DMS 273 treated with DMSO at 0.1 percent for 48 hours (cell line): ENCODE results near the gene TOP1.
"Not testable (repeated sequence)": the region's sequence is repeated elsewhere in the genome, so short reads cannot be mapped to it uniquely, and the experiment has no call there.

Experiments
- DNase-seq: peaks from one replicate; lab custom pipeline; 2025; lab: John Stamatoyannopoulos, UW

TOP1 gene

GRCh38 chr20:41132388-41132775 is 103.8 kb downstream of the TOP1 start:
- not testable (repeated sequence) for DNase-seq

- DNase-seq: no peak
These were observed 105.2 kb downstream of the TOP1 start for GRCh38 chr20:41133709-41134361.

GRCh38 chr20:41134362-41135186 is 106.0 kb downstream of the TOP1 start:
- no peak for DNase-seq

DNA sequence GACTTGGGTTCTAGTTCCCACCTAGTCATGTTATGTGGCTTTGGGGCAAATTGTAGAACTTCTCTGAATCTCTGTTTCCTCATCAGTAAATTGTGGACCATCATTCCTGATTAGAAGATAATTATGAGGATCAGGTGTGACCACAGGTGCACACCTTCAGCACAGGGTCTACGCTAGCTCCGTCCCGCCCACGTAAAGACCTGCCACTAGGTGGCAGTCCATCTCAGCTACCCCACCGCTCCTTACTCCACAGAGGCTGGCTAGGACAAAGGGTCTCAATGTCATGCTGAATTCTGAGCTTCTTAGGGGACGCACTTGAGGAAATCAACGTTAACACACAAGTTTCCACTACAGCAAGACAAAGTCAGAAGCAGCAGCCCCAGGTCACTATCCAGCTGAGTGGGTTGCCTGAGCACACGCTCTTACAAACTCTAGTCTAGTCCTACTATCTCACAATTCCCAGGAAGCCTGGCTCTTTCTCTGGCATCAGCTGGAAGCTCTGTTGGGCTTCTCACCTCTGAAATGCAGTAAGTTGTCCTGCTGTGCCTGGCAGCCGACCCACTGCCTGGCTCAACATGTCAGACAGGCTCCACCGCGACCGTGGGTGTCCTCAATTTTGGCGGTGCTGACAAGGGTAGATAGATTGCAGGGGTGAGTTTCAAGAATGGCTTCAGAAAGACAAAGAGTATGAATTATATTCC is 106.7 kb downstream of the TOP1 start:
- DNase-seq: no peak

GRCh38 chr20:41135888-41136679 is 107.5 kb downstream of the TOP1 start:
- no peak for DNase-seq

DNA sequence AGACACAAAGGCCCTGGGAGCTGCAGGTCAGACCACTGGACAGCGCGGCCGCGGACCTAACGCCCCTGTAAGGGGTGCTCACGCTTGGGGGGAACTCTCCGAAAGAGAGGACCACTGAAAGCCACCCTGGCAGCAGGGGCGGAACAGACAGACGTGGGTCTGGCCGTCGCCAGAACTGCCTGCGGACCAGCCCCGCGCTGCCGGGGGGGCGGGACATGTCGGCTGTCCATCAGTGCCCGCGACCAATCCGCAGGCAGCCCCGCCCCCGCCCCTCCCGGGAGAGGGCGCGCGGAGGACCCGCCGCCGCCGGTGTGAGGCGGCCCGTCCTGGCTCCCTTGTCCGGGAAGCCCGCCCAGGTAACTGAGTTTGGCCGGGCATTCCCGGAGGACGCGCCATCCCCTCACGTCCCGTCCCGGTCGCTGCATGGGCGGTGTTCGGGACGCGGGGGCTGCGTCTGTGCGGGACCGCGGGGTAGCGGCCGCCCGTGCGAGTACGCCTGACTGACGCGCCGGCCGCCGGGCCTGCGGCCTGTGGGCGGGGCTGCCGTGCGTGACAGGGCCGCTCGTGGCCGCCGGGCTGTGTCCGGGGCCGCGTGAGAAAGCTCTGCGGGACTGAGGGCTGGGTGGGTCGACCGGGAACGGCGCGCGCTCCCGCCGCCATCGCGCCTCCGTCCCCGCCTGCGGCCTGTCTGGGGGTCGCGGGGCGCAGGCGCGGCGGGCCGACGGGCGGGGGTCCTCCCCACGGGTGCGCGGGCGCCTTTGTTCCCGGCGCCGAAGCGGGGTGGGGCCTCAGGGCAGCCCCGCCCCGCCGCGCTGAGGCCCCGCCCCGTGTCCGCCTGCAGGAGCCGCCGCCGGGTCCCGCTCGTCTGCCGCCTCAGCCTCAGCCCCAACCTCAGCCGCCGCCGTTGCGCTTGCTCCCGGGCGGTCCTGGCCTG is 108.3 kb downstream of the TOP1 start, which contains the start of gene PLCG1:
Gene PLCG1 (plus strand): TSS at position 864 of the 934 bp plus-strand sequence. CDS start 99 bp downstream, outside the sequence.
- DNase-seq: peak; percentile 44

GRCh38 chr20:41137614-41138474 is 109.2 kb downstream of the TOP1 start:
- DNase-seq: no peak

GRCh38 chr20:41138475-41139226 is 110.0 kb downstream of the TOP1 start:
- no peak for DNase-seq

GRCh38 chr20:41139227-41140093 is 110.8 kb downstream of the TOP1 start:
- no peak for DNase-seq

GRCh38 chr20:41140226-41141133 is 111.9 kb downstream of the TOP1 start:
- DNase-seq: no peak

- no peak for DNase-seq
These were observed 112.7 kb downstream of the TOP1 start for GRCh38 chr20:41141153-41141815.

GRCh38 chr20:41142245-41142644 is 113.6 kb downstream of the TOP1 start:
- no peak for DNase-seq

DNA sequence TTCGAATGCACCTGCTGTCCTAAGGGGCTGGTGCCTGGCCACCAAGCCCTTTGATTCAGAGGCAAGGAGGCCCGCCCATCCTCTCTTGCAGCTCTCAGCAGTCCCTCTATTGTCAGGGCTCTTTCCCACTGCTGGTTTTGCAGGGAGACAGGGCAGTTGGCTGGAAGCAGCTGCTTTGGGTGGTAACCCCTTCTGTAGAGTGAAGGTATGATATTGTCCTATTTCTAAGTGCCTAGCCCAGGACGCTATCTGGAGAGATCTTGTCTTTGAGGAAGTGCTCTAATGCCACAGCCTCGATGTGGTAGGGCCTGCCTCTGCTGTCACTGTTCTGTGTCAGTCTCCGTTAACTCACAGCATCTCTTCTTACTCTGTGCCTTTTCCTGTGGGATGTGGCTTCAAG is 114.3 kb downstream of the TOP1 start:
- no peak for DNase-seq

DNA sequence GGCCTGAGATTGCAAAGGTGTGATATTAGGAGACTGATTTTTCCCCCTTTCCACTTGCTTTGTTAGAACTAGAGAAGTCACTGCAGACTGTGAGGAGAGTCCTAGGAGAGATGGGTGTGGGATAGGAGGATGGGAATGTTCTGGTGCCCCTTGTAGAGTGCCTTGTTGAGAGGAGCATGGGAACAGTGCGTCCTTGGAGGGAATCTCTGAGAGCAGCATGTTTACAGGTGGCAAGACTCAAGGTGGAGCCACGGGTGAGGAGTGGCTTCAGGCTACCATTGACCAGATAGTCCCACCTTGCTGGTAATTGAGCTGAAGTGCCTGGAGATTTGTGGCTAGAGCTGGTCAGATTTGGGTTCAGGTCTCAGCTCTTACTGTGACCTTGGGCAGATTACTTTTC is 114.7 kb downstream of the TOP1 start:
- DNase-seq: no peak

DNA sequence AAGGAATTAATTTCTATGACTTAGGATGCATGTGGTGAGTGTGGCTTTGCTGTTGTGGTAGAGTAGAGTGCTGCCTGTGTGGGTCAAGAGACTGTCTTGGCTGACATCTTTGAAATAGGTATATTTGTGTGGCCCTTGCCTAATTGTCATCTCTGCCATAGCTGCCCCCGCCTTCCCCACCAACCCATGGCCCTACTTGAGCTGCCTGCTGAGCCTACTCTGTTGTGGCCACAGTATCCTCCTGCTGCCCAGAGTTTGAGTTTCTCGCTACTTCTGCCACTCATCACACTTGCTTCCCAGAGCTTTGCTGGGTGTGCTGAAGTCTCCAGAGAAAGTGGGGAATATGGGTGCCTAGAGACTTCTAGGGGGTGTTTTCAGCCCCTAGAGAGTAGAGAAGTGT is 116.7 kb downstream of the TOP1 start:
- DNase-seq: no peak

DNA sequence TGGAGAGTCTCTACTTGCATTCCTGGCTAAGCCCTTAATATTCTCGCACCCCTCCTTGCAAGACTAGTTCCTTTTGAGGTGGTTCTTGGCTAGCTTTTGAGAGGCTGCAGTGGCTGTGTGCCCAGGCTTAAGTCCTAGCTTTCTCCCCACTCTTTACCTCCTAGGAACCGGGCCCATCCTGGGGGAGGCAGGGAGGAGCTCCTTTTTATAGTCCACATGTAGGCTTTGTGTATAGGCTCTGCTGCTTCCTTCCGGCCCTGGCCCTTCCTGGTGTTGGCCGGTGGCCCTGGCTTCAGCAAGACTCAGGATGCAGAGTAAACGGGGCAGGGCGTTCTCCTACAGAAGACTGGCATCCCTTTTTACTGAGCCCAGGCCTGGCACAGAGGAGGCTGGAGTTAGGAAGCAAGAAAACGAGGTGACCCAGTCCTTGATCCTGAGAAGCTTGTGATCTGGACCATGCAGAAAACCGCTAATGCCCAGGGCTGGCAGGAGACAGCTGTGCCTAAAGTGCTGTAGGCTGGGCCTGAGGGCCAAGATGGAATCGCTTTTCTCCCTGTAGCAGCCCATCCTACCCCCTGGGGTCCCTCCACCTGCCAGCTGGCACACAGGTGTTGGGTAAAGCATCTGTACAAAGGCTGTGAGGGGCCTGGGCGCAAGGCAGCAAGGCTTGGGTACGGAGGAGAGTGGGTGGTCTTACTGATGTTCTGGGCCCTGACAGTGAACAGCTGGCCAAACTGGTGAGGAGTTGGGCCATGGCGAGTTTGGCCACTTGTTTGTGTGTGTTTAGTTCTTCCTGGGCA is 117.4 kb downstream of the TOP1 start:
- no peak for DNase-seq
